Ishikawa (cell line): Measurements from ENCODE around the gene PPP2R2C.

Experiments
- CEBPB ChIP-seq: IDR thresholded peaks from 2 replicates; pipeline ENCODE4 v1.6.1; 2012
- CREB1 ChIP-seq: IDR thresholded peaks from 2 replicates; pipeline ENCODE4 v1.6.1; 2012; ENCODE audit warnings: low read depth
- EGR1 ChIP-seq: IDR thresholded peaks from 2 replicates; pipeline ENCODE4 v1.6.1; 2012
- EP300 ChIP-seq: IDR thresholded peaks from 2 replicates; pipeline ENCODE4 v1.6.1; 2012; ENCODE audit warnings: borderline replicate concordance
- FOXM1 ChIP-seq: IDR thresholded peaks from 2 replicates; pipeline ENCODE4 v1.6.1; 2012; ENCODE audit warnings: low read depth, borderline replicate concordance
- MAX ChIP-seq: IDR thresholded peaks from 2 replicates; pipeline ENCODE4 v1.6.1; 2012
- NFIC ChIP-seq: IDR thresholded peaks from 2 replicates; pipeline ENCODE4 v1.6.1; 2012
- RAD21 ChIP-seq: IDR thresholded peaks from 2 replicates; pipeline ENCODE4 v1.6.1; 2012; ENCODE audit warnings: low read depth
- REST ChIP-seq: IDR thresholded peaks from 2 replicates; pipeline ENCODE4 v1.6.1; 2012; ENCODE audit warnings: low read depth, mild to moderate bottlenecking
- TAF1 ChIP-seq: IDR thresholded peaks from 2 replicates; pipeline ENCODE4 v1.6.1; 2012; ENCODE audit warnings: low read depth, mild to moderate bottlenecking
- TCF12 ChIP-seq: IDR thresholded peaks from 2 replicates; pipeline ENCODE4 v1.6.1; 2012; ENCODE audit warnings: low read depth
- TEAD4 ChIP-seq: IDR thresholded peaks from 2 replicates; pipeline ENCODE4 v1.6.1; 2012
- USF1 ChIP-seq: IDR thresholded peaks from 2 replicates; pipeline ENCODE4 v1.6.1; 2012
- YY1 ChIP-seq: IDR thresholded peaks from 2 replicates; pipeline ENCODE4 v1.6.1; 2012; ENCODE audit warnings: low read depth
- ZBTB7A ChIP-seq: IDR thresholded peaks from 2 replicates; pipeline ENCODE4 v1.6.1; 2012; ENCODE audit warnings: low read depth

Gene PPP2R2C

DNA sequence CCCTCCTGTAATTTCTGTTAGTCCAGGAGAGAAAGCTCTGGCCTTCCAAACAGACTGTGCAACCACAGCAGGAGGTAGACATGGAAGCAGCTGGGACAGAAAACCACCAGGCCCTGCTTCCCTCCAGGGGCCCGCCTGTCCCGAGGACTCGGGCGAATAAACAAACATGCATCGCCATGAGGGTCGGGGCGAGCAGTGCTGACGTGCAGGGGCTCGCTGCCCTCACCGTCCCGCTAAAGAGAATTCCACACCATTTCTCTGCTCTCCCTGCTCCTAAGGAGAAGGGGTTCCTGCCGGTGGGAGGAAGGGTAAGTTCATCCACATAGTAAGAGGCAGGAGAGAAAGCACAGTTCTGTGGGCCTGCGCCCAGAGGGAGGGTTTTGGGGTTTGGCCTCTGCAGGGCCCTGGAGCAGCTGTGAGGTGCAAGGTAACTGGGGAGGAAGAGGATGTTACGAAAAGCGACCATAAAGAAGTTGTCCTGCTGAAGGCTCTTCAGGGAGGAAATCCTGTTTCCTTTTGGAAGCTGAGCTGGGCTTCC lies 147.9 kb downstream of the PPP2R2C start:
- TF ChIP-seq TAF1, result no peak
- no peak for TF ChIP-seq MAX
- no peak for TF ChIP-seq USF1
- TF ChIP-seq REST, result no peak
- TF ChIP-seq CREB1, result no peak
- no peak for TF ChIP-seq TEAD4
- no peak for TF ChIP-seq FOXM1
- TF ChIP-seq YY1, result no peak
- TF ChIP-seq EP300, result no peak
- no peak for TF ChIP-seq CEBPB
- no peak for TF ChIP-seq TCF12
- no peak for TF ChIP-seq RAD21
- TF ChIP-seq EGR1, result no peak
- no peak for TF ChIP-seq ZBTB7A

GRCh38 chr4:6322761-6323566 lies 149.4 kb downstream of the PPP2R2C start:
- no peak for TF ChIP-seq EP300
- no peak for TF ChIP-seq FOXM1
- no peak for TF ChIP-seq TEAD4
- no peak for TF ChIP-seq REST
- TF ChIP-seq CEBPB, result no peak

DNA sequence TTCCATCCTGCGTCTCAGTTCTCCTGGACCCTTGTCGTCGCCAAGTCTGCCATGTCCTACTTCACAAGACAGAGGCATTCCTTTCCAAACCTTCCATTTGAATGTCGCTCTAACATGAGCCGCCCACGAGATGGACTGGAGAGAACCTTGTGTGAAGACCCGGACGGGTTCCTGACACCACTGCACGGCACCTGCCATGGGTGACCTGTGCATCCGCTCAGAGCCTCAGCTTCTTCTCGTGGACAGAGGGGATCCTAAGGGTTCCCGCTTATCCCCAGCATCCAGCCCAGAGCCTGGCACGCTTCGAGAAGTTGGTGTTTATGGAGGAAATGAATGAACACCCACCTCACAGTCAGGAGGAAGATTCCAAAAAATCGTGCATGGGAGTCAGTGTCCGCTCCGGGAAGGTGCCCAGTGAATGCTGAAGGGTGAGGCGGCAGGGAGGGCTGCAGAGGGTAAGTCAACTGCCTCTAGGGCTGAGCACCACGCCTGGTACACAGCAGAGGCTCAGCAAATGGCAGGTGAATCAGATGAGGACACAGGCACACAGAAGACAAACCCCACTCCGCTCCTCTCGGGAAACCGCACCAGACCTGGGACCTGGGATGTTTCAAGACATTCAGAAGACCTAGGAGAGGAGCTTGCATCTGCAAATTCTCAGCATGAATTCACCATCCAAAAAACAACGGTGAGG lies 150.2 kb downstream of the PPP2R2C start:
- no peak for TF ChIP-seq TAF1
- TF ChIP-seq YY1, result no peak
- no peak for TF ChIP-seq MAX
- no peak for TF ChIP-seq CREB1
- no peak for TF ChIP-seq TCF12
- no peak for TF ChIP-seq EP300
- no peak for TF ChIP-seq NFIC
- TF ChIP-seq ZBTB7A, result no peak
- TF ChIP-seq FOXM1, result no peak
- TF ChIP-seq TEAD4, result no peak
- no peak for TF ChIP-seq USF1
- TF ChIP-seq RAD21, result no peak
- no peak for TF ChIP-seq EGR1
- TF ChIP-seq CEBPB, result no peak
- TF ChIP-seq REST, result no peak

DNA sequence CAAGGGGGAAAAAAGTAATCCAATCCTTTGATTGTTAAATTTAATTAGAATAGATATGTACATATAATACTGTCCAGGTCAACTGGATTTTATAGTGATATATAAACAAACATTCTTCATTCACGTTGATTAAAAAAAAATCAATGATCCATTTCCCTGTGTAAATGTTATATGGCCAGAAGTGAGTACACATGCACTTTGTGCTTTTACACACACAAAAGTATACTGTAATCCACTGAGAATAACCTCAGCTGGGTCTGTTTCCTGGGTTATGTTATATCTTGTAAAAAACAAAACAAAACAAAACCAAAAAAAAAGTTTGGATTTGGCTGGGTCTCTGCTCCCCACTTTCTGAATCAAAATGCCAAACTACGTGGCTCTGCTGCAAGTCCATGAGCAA lies 151.1 kb downstream of the PPP2R2C start:
- no peak for TF ChIP-seq EGR1
- TF ChIP-seq CREB1, result no peak
- no peak for TF ChIP-seq CEBPB
- TF ChIP-seq FOXM1, result no peak
- TF ChIP-seq TCF12, result no peak
- no peak for TF ChIP-seq REST
- no peak for TF ChIP-seq YY1
- no peak for TF ChIP-seq EP300
- TF ChIP-seq TEAD4, result no peak
- TF ChIP-seq TAF1, result no peak
- no peak for TF ChIP-seq USF1
- no peak for TF ChIP-seq MAX
- TF ChIP-seq RAD21, result no peak
- no peak for TF ChIP-seq ZBTB7A
- TF ChIP-seq NFIC, result no peak
